ENCODE measurements around the gene CHCHD6.

The CHCHD6 gene

GRCh38 chr3:127002195-127003174 lies 298.4 kb downstream of the CHCHD6 start:
- no peak for TF ChIP-seq CTCF (IDR thresholded peaks at IDR 0.05; ENCODE audit: borderline replicate concordance, insufficient read depth, low read depth, low read length)
- H3K4me3 ChIP-seq (ENCODE audit: low read depth, low read length) = no peak overlapping the region

GRCh38 chr3:127003175-127003555 lies 299.1 kb downstream of the CHCHD6 start:
- TF ChIP-seq CTCF (IDR thresholded peaks at IDR 0.05; ENCODE audit: borderline replicate concordance, insufficient read depth, low read depth, low read length) = no peak
- H3K4me3 ChIP-seq (ENCODE audit: low read depth, low read length) = no peak overlapping the region

- H3K4me3 ChIP-seq (ENCODE audit: low read depth, low read length) = no peak overlapping the region
- TF ChIP-seq CTCF (IDR thresholded peaks at IDR 0.05; ENCODE audit: borderline replicate concordance, insufficient read depth, low read depth, low read length) = no peak
Observed at GRCh38 chr3:127003601-127004280, 299.7 kb downstream of the CHCHD6 start.

- no peak overlapping the region for H3K4me3 ChIP-seq (ENCODE audit: low read depth, low read length)
- no peak for TF ChIP-seq CTCF (IDR thresholded peaks at IDR 0.05; ENCODE audit: borderline replicate concordance, insufficient read depth, low read depth, low read length)
Observed at GRCh38 chr3:127004641-127005397, 300.8 kb downstream of the CHCHD6 start.

GRCh38 chr3:127005864-127006500 lies 301.9 kb downstream of the CHCHD6 start:
- H3K4me3 ChIP-seq (ENCODE audit: low read depth, low read length) = no peak overlapping the region
- TF ChIP-seq CTCF (IDR thresholded peaks at IDR 0.05; ENCODE audit: borderline replicate concordance, insufficient read depth, low read depth, low read length) = no peak

GRCh38 chr3:127006781-127007436 lies 302.9 kb downstream of the CHCHD6 start:
- H3K4me3 ChIP-seq (ENCODE audit: low read depth, low read length) = no peak overlapping the region
- TF ChIP-seq CTCF (IDR thresholded peaks at IDR 0.05; ENCODE audit: borderline replicate concordance, insufficient read depth, low read depth, low read length) = no peak
